GM19025 (cell line): ENCODE measurements around the gene OLFM2.
"Not testable (repeated sequence)": the region's sequence is repeated elsewhere in the genome, so short reads cannot be mapped to it uniquely, and the experiment has no call there.

ENCODE experiments used
- ATAC-seq: cut with Tn5 transposase; IDR thresholded peaks from one replicate; pipeline ENCODE4 v1.9.1; 2021; ENCODE audit warnings: mild to moderate bottlenecking, low read depth, moderate library complexity; ENCODE audit not compliant: unreplicated experiment

OLFM2 gene

DNA sequence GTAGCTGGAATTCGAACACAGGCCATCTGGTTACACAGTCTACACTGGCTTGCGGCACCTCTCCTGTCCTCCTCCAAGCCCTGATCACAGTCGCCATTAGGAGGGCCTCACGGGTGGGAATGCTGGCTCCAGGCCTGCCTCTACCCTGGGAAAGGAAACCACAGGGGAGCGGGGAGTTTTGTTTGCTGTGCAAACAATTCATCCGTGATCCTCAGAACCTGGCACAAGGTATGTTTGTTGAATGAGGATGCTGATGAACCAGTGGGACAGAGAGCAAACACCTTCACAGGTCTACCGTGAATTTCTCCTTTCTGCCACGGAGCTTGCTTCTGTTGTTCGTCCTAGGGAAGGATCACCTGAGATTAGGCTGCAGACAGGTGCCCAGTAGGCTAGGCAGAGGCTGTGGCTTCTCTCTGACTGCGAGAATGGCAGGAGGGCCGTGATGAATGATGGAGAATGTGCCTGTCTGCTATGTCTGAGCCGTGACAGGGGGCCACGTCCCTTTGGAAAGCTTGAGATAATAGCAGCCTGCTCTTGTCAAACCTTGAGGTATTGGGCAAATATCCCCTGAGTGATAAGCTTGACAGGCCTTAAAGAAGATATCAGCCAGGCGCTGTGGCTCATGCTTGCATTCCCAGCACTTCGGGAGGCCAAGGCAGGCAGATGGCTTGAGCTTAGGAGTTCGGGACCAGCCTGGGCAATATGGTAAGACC is 64.5 kb downstream of the OLFM2 start:
- ATAC-seq = no peak

DNA sequence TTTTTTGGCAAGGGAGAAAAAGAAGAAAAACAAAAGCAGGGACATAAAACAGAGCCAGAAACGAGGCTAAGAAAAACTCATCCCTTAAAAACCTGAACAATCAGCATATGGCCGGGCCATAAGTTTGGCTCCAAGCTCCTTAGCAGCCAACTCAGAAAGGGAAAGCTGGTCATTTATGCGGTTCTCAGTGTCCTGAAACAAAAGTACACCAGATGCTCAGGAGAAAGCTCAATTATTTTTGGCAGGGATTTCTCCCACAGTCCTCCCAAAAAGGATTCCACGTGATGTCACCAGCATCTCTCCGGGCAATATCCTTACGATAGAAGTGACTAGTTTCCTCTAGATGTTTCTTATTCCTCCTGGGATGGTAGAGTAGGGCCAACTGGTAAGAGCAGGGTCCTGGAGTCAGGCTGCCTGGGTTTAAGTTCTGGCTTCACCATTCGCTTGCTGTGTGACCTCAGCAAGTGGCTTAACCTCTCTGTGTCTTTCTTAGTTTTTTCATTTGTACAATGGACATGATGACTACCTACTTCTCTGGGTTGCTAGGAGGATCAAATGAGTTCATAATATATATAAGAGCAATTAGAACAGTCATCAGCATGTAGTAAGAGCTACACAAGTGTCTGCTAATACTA is 67.2 kb downstream of the OLFM2 start:
- ATAC-seq = no peak

DNA sequence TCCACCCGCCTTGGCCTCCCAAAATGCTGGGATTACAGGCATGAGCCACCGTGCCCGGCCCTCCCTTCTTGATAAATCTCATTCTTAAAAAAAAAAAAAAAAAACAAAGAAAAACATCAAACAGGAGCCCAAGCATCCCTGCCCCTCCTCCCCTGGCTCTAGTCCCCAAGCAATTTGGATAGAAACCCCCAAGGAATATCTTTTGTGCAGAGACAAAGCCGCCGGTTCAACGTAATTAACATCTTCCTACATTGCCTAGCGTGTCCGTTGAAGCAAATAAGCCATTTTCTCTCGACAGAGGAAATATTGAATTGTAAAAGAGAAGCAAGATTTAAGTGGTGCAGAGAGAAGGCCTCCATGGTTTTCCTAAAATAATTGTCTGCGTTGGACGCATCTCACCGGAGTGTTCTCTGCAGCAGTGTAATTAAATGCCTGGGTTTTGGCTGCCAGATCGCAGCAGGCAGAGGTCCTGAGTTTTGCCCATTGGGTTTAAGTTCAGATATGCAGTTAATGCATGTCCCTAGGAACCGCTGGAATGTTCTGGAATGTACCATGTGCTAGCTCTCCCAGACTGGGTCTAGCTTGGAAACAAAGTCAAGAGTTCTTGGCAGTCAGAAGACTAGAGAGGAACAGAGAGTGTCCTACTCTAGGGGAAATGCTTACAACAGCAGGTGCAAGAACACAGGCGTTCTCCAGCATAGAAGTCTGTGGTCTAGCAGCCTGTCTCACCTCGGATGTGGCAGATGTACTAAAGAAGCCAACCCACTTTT is 70.4 kb downstream of the OLFM2 start:
- ATAC-seq = no peak

DNA sequence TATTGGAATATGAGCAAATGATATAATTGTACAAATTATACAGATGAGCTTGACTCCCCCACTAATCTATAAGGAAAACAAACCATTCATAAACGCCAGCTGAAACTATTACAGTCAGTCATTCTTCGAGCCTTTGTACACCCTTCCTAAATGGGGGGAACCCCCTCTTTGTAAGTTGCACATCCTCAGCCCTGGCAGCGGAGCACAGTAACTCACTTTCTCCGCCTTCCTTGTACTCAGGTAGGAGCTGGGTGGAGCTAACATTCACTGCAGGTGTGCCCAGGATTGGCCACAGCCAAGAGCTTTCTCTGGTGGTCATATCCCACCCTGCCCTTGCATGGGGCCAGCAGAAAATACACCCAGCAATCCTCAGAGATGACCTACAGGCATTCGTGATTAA is 72.6 kb downstream of the OLFM2 start:
- ATAC-seq = no peak

DNA sequence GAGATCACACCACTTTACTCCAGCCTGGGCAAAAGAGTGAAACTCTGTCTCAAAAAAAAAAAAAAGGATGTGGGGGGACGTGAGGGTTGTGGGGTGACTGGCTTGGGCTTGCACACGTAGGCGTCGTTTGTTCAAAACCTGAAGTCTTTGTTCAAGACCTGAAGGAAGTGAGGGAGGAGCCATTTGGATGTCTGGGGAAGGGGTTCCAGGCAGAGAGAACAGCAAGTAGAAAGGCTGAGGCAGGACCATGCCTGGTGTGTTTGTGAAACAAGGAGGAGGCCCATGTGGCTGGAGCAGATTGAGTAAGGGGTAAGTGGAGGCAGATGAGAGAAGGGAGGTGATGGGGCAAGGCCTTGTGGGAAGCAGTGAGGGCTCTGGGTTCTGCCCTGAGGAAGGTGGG is 73.4 kb downstream of the OLFM2 start:
- no peak for ATAC-seq

DNA sequence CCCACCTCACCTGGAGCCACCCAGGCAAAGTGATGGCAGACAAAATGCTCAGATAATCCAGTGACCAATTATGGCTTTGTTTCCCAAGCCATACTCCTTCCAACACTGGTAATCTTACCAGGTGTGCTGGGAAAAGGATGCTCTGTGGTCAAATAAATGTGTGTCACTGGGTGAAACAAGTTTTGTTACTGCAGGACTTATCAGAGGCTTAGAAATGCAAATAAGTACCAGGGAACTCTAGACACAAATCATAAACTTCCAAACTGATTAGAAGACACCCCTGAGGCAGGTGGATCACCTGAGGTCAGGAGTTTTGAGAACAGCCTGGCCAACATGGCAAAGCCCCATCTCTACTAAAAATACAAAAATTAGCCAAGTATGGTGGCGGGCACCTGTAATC is 74.8 kb downstream of the OLFM2 start:
- no peak for ATAC-seq

DNA sequence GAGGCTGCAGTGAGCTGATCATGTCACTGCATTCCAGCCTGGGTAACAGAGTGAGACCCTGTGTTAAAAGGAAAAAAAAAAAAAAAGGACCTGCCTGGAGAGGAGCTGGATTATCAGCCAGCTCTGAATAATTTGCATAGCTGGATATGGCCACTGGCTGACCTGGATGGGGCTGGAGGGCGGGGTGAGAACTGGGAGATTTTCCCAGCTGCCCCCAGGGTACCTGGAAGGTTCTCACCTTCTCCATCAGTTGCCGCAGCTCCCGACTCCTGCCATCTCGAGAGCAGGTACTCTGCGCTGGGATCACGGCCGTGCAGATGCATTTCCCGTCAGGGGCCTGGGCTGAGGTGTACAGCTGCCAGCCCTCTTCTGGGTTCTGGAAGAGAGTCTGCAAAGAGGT is 75.9 kb downstream of the OLFM2 start:
- ATAC-seq = no peak

DNA sequence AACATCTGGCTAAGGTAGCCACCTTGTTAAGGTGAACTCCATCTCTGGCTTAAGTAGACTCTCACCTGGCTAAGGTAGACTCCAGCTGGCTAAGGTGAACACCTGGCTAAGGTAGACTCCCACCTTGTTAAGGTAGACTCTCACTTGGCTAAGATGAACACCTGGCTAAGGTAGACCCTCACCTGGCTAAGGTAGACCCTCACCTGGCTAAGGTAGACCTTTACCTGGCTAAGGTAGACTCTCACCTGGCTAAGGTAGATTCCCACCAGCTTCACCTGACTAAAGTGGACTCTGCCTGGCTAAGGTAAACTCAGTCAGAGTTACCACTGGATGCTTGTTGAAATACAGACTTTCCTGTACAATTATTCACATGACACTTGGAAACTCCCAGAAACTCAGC is 77.5 kb downstream of the OLFM2 start:
- no peak for ATAC-seq

DNA sequence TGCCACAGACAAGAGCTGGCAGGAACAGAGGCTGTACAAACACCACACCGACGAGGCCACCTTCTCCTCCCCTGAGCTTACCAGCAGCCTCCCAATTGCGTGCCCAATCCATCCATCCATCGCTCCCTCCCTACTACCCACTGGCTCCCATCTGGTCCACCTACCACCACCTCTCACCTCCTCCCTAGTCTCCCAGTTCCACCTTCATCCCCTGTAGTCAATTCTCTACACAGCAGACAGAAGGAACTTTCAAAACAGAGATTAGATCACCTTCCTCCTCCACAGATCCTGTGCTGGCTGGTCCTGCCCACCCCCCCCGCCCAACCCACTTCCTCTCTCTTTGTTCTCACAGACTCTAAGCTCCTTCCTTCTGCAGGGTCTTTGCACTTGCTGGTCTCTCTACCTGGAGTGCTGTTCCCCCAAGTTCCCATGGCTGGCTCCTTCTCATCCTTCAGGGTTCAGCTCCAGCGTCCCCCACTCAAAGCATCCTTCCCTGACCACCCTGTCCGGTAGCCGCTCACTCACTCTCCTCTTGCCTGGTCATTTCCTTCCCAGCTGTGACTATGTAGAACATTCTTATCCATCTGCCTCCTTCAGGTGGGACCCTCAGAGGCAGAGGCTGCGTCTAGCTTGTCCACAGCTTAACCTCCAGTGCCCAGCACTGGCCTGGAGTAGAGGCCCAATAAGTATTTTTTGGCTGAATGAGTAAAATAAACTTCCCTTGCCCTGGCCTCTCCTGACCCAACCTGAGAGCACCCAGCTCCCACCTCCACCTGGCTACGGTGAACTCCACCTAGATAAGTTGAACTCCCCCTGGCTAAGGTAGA is 78.2 kb downstream of the OLFM2 start:
- ATAC-seq = no peak

DNA sequence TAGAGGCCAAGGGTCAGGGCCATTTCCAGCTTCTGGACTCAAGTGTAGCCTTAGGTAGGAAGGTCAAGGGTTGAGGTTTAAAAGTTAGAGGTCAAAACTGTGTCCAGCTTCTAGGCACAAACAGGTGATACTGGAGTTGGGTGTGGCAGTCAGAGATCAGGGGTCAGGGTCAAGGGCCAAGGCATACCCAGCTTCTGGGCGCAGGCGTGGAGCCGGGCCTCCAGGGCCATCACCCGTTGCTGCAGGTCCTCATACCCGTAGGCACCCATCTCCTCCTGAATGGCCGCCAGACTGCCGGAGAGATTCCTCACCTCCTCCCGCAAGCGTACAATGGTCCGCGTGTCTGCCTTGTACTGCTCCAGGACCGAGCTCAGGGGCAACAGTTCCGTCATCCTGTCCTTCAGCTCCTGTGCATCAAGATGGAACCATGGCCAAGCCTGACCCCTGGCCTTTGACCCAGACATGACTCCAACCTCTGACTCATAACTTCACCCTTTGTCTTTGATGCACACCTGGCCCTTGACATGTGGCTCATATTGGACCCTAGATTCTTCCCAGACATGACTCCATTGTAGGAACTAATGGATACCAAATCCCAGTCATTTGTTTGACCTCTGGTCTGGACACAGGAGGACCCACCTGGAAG is 79.1 kb downstream of the OLFM2 start:
- ATAC-seq = no peak

DNA sequence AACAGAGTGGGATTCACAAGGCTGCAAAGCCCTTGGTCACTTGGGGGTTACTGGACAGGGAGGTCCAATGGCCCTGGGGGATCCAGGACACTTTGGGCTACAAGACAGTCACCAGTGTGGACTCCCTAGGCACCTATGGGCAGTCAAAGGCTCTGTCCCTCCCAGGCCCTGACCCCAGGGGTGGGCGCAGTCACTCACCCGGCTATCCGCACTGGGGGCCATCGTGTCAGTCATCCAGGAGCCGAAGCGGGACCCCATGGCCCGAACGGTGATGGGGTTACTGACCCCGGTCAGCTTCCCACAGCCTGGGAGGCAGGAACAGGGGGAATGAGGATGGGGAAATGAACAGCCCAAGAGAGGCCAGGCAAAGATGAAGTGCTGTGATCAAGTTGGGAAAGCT is 79.7 kb downstream of the OLFM2 start:
- no peak for ATAC-seq

DNA sequence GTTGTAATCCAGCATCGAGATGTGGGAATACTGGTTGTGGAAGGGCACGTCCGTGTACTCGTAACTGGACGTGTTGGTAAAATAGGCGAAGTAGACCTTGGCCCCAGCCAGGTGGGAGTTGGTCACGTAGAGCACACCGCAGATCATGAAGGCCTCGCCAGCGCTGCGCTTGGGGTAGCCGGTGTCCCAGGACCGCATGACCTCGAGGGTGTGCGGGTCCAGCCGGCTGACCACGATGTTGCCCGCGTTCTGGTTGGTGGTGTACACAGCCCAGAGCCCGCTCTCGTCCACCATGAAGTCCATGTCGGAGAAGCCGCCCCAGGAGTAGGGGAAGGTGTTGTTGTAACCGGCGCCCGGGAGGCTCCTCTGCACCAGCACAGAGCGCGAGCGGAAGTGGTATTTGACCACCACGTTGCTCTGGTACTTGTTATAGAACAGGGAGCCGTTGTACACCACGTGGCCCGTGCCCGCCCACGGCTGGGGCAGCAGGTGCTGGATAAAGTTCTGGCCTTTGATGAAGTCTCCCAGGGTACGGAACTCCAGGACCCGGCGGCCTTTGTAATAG is 82.0 kb downstream of the OLFM2 start:
- no peak for ATAC-seq

DNA sequence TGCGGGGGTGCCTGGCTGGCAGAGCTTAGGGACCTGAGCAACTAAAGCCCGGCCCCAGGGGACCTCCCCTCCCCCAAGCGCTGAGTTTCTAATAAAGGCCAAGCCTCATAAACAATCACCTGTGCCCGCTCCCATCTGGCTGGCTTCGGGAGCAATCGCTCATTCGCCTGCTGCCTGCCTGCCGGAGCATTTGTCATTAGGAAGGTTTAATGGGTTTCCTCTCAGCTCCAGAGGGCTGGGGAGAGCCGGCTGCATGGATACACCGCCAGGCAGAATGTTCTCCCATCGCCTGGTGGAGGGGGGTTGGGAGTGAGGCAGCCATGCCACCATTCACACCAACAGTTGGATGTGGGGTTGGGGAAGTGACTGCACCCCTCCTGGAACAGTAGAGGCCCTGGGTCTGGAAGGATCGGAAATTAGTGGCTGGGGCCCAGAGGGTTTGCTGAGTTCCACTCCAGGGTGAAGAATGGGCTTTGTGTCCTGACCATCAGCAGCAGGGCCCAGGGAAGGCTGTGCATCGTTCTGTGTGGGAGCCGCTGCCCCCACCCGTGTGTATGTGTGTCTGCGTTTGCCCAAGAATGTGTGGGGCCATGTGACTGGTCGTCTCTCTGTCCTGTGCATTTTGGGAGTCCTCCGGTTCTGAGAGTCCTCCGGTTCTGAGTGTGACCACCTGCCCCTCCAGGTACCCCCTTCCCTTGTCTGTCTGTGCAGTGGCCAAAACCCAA is 85.9 kb downstream of the OLFM2 start:
- ATAC-seq = no peak

DNA sequence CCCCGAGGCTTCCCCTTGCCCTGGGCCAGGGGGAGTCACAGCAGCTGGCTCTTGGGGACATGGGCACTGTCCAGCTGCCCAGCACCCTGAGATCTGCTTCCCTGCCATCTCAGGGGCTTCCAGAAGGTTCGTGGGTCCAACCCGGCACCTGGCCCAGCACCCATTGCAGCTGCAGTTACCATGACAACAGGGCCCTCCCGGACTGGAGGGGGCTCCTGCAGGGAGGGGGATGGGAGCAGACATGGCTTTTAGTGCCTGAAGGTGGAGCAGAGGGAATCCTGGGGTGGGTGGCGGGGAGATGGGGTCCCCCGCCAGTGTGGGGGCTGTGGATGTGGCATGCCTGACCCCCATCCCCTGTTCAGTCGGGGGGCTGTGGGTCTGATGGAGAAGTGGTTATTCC is 86.5 kb downstream of the OLFM2 start:
- ATAC-seq = no peak

DNA sequence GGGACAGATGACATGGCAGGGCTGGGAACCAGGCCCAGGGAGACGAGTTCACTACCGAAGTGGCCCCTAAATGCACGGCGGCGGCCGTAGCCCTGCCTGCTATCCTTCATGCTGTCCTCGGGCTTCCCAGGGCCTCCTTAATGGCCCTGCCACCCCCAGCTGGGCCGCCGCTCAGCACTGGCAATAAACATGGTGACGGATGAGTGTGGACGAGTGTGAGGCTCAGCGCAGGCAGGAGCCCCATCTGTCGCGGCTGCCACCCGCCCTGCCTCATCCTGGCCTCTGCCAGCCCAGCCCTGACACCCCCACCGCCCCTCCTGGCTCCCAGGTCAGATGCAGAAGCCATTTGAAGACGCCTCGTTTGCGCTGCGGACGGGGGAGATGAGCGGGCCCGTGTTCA is 87.6 kb downstream of the OLFM2 start:
- no peak for ATAC-seq

DNA sequence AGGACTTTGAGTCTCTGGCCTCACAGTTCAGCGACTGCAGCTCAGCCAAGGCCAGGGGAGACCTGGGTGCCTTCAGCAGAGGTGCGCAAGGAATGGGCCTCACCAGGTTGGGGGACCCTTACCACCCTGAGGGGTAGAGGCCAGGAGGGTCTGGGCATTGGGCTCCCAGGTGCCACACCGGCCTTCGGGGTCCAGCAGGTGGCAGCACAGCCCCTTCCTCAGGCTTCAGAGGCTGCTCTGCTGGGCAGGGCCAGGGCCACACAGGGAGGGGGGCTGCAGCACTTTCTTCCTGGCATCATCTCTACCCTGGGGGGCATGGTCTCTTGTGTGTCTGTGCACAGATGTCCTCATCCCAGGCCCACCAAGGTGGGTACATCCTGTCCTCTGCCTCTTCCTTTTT is 88.3 kb downstream of the OLFM2 start:
- no peak for ATAC-seq

DNA sequence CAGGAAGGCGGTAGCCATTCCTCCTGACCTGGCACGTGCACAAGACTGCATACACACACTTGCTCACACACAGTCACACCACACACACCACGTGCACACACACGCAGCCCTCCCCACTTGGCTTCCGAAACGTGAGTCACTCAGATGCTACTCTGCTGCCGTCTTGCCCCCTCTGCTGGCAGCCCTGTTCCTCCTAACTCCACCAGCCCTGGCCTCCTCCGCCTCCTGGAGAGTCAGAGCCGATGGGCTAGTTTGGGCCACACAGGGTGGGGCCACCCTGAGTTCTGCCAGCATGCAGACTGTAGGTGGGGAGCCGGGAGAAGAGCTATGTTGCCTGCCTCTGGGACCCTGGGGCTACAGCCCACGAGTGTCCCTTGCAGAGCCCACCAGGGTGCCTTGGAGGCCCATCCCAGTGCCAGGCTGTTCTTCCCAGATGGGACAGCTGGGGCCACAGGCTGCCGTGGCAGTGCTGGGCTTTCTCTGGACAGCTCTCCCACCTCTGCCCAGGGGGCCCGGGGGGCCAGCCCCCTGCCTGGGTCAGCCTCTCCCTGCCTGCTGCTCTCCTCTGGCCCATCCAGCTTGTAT is 89.1 kb downstream of the OLFM2 start:
- no peak for ATAC-seq

DNA sequence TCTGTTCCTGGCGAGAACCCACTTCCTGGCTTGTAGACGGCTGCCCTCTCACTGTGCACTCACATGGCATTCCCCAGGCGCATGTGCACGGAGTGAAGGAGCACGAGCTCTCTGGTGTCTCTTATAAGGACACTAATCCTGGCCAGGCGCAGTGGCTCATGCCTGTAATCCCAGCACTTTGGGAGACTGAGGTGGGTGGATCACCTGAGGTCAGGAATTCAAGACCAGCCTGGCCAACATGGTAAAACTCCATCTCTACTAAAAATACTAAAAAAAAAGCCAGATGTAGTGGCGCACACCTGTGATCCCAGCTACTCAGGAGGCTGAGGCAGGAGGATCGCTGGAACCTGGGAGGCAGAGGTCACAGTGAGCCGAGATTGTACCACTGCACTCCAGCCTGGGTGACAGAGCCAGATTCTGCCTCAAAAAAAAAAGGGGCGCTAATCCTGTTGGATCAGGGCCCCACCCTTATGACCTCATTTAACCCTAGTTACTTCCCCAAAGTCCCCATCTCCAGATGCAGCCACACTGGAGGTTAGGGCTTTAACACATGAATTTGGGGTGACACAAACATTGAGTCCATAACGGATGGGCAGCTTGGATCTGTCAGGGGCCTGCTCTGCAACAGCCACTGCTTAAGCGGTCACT is 92.6 kb downstream of the OLFM2 start:
- ATAC-seq = not testable (repeated sequence)
